Stimulated activated effector memory CD8-positive, alpha-beta T cell treated with anti-CD3 and anti-CD28 coated beads, Interleukin-12 subunit alpha, Interleukin-12 subunit beta, amount 100 ng/mL, for 72 hours (primary cell): ENCODE measurements around the gene RAPGEF2.

ENCODE experiments used
- ATAC-seq: fragments of 150-1000 bp; cut with Tn5 transposase; 2 replicates; pipeline ENCODE4 v1.10.0; 2021
- DNase-seq, 2 donors: peaks; one replicate each; pipeline ENCODE4 v3.0.0; 2021 to 2022; ENCODE audit warnings: low spot score in 2 of 2
- H3K27ac Mint-ChIP-seq: one replicate; pipeline ENCODE4 v1.8.0; 2022; ENCODE audit warnings: mild to moderate bottlenecking, mixed read lengths
- H3K36me3 Mint-ChIP-seq: one replicate; pipeline ENCODE4 v1.8.0; 2022; ENCODE audit warnings: mild to moderate bottlenecking, mixed read lengths
- H3K4me1 Mint-ChIP-seq: one replicate; pipeline ENCODE4 v1.8.0; 2022; ENCODE audit warnings: mixed read lengths
- H3K4me3 Mint-ChIP-seq: one replicate; pipeline ENCODE4 v1.8.0; 2022; ENCODE audit warnings: mild to moderate bottlenecking, mixed read lengths
- H3K9me3 Mint-ChIP-seq: one replicate; pipeline ENCODE4 v1.8.0; 2022; ENCODE audit warnings: mixed read lengths

RAPGEF2 gene

DNA sequence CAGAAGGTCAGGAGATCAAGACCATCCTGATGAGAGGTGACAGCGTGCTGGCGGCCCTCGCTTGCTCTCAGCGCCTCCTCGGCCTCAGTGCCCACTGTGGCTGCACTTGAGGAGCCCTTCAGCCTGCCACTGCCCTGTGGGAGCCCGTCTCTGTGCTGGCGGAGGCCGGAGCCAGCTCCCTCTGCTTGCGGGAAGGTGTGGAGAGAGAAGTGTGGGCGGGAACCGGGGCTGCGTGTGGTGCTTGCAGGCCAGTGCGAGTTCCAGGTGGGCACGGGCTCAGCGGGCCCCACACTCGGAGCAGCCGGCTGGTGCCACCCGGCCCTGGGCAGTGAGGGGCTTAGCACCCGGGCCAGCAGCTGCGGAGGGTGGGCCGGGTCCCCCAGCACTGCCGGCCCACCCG is 286.9 kb downstream of the RAPGEF2 start:
- Mint-ChIP-seq H3K4me1 (no peaks in the 10 kb centered on the region), H3K9me3 (peaks cover 8% of the 10 kb centered on the region), H3K27ac (no peak overlapping the region), H3K4me3 (no peak overlapping the region), H3K36me3 (no peaks in the 10 kb centered on the region)
- DNase-seq = no peak
- ATAC-seq = no peak

DNA sequence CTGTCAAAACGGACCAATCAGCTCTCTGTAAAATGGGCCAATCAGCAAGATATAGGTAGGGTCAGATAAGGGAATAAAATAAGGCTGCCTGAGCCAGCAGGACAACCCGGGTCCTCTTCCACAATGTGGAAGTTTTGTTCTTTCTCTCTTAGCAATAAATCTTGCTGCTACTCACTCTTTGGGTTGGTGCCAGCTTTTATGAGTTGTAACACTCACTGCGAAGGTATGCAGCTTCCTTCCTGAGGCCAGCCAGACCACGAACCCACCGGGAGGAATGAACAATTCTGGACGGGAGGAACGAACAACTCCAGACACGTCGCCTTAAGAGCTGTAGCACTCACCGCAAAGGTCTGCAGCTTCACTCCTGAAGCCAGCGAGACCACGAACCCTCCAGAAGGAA is 287.8 kb downstream of the RAPGEF2 start:
- Mint-ChIP-seq H3K4me3 (no peak overlapping the region), H3K4me1 (no peaks in the 10 kb centered on the region), H3K9me3 (peaks cover 8% of the 10 kb centered on the region), H3K27ac (no peak overlapping the region), H3K36me3 (no peaks in the 10 kb centered on the region)
- no peak for ATAC-seq
- DNase-seq = no peak

DNA sequence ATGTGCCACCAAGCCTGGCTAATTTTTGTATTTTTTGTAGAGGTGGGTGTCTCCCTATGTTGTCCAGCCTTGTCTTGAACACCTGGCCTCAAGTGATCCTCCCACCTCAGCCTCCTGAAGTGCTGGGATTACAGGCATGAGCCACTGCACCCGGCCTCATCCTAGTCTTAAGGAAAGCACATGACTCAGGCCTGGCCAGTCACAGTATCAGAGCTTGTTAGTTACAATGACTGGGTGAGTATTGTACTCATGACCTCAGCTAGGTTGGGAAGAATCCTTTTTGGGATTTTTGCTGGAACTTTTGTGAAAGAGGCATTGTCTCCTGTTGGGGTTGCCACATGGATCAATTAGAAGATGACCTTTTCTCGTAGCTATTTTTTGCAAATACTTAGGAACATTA is 292.8 kb downstream of the RAPGEF2 start:
- Mint-ChIP-seq H3K9me3 (no peaks in the 10 kb centered on the region), H3K4me3 (no peak overlapping the region), H3K4me1 (no peaks in the 10 kb centered on the region), H3K27ac (no peak overlapping the region), H3K36me3 (no peaks in the 10 kb centered on the region)
- no peak for DNase-seq
- no peak for ATAC-seq

DNA sequence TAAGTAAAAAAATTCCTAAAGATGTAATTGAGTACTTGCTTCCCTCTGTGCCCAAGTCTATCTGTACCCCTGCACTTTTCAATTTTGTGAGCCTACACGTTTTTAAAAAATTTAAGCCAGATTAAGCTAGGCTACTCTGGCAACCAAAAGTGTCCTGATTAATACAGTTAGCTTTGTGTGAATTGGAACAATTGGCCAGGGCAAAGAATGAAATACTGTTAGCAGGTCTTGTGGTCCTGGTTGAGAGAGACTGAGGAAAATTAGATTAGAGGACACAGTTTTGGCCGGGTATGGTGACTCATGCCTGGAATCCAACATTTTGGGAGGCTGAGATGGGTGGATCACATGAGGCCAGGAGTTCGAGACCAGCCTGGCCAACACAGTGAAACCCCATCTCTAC is 293.3 kb downstream of the RAPGEF2 start:
- H3K4me1 Mint-ChIP-seq = no peaks in the 10 kb centered on the region
- no peak for ATAC-seq
- H3K36me3 Mint-ChIP-seq = no peaks in the 10 kb centered on the region
- no peaks in the 10 kb centered on the region for H3K9me3 Mint-ChIP-seq
- H3K4me3 Mint-ChIP-seq = no peak overlapping the region
- H3K27ac Mint-ChIP-seq = no peak overlapping the region
- DNase-seq = no peak

DNA sequence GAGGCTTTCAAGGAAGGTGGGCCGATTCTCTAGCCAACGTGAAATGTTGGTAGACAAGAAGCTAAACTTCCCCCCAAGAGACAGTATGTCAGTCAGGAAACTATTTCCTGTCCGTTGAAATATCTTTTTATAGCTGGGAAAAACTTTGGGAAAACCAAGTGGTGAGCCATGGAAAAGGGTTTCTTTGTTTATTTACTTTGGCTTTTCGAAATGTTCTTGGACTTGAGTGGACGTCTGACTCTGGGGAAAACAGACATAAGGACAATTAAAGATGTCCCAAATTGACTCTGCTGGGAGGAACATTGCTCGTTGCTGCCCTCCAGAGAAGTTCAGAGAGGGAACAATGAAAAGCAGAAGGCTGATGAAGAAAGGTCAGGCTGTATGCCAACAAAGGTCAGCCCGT is 295.4 kb downstream of the RAPGEF2 start:
- Mint-ChIP-seq H3K4me3 (no peak overlapping the region), H3K36me3 (no peaks in the 10 kb centered on the region), H3K27ac (no peak overlapping the region), H3K4me1 (no peaks in the 10 kb centered on the region), H3K9me3 (no peaks in the 10 kb centered on the region)
- ATAC-seq = no peak
- DNase-seq = no peak

DNA sequence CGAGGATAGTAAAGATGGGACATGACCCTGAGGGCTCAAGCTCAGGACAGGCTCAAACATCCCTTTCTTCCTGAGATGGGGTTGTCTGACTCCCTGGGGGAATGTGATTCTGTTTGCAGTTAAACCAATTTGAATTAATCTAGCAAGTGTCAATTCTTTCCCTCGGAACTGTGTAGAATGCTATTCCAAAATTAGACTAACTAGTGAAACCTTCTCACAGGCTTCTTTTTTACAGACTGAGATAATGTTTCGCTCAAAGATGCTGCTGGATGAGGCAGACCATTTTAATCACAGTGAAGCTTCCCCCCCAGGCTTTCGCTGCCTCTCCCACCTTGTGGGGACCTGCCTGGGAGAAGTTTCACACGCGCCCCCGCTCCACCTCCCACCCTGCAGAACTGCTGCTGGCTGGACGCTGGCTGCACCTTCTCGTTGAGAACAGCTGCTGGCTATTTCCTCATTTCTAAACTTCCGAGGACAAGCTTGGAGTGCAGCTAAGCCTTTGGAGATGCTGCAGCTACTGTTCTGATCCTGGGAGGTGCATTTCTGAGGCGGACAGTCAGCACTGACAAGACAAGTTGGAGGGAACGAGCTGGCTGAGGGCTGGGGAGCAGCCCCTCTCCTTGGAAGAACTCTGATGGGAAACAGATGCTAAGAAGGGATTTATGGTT is 297.8 kb downstream of the RAPGEF2 start:
- DNase-seq (no peak), ATAC-seq (peak; percentile 20)
- no peaks in the 10 kb centered on the region for H3K4me1 Mint-ChIP-seq
- H3K4me3 Mint-ChIP-seq = no peak overlapping the region
- H3K9me3 Mint-ChIP-seq = no peaks in the 10 kb centered on the region
- H3K27ac Mint-ChIP-seq = no peak overlapping the region
- H3K36me3 Mint-ChIP-seq = no peaks in the 10 kb centered on the region

DNA sequence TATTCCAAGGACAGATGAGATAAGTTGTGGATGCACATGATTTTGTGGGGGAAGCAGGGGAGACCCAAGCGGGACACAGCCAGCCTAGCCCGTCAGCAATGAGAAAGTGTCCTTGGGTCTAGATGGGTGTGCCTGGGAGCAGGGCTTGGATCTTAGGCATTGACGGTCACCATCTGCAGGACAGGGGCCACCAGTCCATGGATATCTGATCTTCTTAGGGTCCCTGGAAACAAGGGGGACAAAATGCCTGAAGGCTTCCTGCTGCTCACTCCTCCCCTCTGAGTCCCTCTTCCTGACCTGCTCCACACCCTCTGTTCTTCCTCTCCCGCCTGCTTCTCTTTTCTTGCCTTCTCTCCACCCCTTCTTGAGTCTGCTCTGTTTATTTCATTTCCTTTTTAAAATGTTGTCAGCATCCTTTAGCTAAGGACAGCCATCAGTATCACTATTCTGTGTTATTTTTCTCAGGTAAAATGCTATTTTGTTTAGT is 298.4 kb downstream of the RAPGEF2 start:
- ATAC-seq (peak; percentile 37), DNase-seq (no peak)
- Mint-ChIP-seq H3K4me3 (no peak overlapping the region), H3K9me3 (no peaks in the 10 kb centered on the region), H3K4me1 (no peaks in the 10 kb centered on the region), H3K36me3 (no peaks in the 10 kb centered on the region), H3K27ac (no peak overlapping the region)

DNA sequence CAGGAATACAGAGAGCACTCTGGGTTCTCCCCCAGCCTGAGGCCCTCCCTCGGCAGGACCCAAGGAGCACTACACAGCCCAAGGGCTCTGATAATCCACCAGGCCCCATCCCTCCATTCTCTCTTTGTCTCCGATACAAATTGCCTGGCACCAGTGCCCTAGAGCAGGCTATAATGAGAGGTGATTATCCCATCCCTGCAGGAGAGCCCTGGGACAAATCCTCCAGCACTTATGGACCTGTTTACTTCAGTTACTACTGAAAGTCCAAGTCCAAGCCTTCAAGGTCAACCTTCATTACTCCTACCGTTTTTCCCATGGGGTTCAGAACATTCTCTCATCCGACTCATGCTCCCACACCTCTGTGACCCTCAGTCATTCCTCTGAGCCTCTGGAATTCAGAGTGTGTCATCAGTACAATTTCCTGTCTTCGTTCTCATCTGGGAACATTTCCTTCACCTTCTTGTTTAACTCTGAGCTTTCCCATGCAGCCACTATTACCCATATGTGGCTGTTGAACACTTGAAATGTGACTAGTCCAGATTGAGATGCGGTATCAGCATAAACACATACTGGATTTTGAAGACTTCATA is 299.0 kb downstream of the RAPGEF2 start:
- no peak overlapping the region for H3K4me3 Mint-ChIP-seq
- H3K27ac Mint-ChIP-seq = no peak overlapping the region
- H3K9me3 Mint-ChIP-seq = no peaks in the 10 kb centered on the region
- DNase-seq (no peak), ATAC-seq (no peak)
- H3K36me3 Mint-ChIP-seq = no peaks in the 10 kb centered on the region
- no peaks in the 10 kb centered on the region for H3K4me1 Mint-ChIP-seq
